Measurements from ENCODE around the gene EPHA5. TPM values are rescaled to one million over a fixed set of nuclear protein-coding genes. Genes with fewer than 3 reads are reported as not detected.

Gene EPHA5
- total RNA-seq, 1 experiment from 2014 or later: not detected

GRCh38 chr4:65510976-65511375, 159.3 kb downstream of the EPHA5 start:
- peak in 1 of 2 experiments; percentile 1 for DNase-seq
- Histone ChIP-seq H3K79me2 (ENCODE audit: low read depth) (no peaks in the 10 kb centered on the region), H3K27me3 (ENCODE audit: insufficient read depth, low read depth) (no peaks in the 10 kb centered on the region), H3K9me3 (ENCODE audit: insufficient read depth, low read depth) (no peaks in the 10 kb centered on the region), H3K27ac (no peak overlapping the region), H3K4me1 (replicated peaks; ENCODE audit: insufficient read depth) (0 out of 2 replicates have a peak, but pooled peaks cover 7% of the 10 kb centered on the region), H4K20me1 (ENCODE audit: insufficient read depth) (no peaks in the 10 kb centered on the region), H3K4me2 (no peak overlapping the region), H3K36me3 (ENCODE audit: low read depth) (no peaks in the 10 kb centered on the region), H2AFZ (no peak overlapping the region), H3K9me2 (ENCODE audit: insufficient read depth) (no peaks in the 10 kb centered on the region), H3K4me3 (no peak overlapping the region), H3F3A (ENCODE audit: insufficient read depth, low read depth) (no peaks in the 10 kb centered on the region)
- BruUV-seq (replicated peaks): no TSS peak
- intact Hi-C loops (cut with micrococcal nuclease; ENCODE audit: unreplicated experiment): no loop called here
- ChIA-PET POLR2A (ENCODE audit: unreplicated experiment) (no interaction called here), CTCF (no interaction called here)
- TF ChIP-seq, protein P1, sequence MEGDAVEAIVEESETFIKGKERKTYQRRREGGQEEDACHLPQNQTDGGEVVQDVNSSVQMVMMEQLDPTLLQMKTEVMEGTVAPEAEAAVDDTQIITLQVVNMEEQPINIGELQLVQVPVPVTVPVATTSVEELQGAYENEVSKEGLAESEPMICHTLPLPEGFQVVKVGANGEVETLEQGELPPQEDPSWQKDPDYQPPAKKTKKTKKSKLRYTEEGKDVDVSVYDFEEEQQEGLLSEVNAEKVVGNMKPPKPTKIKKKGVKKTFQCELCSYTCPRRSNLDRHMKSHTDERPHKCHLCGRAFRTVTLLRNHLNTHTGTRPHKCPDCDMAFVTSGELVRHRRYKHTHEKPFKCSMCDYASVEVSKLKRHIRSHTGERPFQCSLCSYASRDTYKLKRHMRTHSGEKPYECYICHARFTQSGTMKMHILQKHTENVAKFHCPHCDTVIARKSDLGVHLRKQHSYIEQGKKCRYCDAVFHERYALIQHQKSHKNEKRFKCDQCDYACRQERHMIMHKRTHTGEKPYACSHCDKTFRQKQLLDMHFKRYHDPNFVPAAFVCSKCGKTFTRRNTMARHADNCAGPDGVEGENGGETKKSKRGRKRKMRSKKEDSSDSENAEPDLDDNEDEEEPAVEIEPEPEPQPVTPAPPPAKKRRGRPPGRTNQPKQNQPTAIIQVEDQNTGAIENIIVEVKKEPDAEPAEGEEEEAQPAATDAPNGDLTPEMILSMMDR (conservative IDR thresholded peaks at IDR 0.05): no peak
- TF ChIP-seq EZH2 (IDR thresholded peaks at IDR 0.05; ENCODE audit: low read depth): no peak

- CTCF ChIA-PET: interaction anchor here (0.6 kb wide), 1 partner anchor 148 kb away, joined by 3 read pairs; no protein-coding TSS in a partner anchor
- Histone ChIP-seq H3K4me1 (replicated peaks; ENCODE audit: insufficient read depth) (0 out of 2 replicates have a peak, but pooled peaks cover 7% of the 10 kb centered on the region), H3K4me3 (no peak overlapping the region), H3K9me2 (ENCODE audit: insufficient read depth) (no peaks in the 10 kb centered on the region), H3K27ac (no peak overlapping the region), H4K20me1 (ENCODE audit: insufficient read depth) (no peaks in the 10 kb centered on the region), H3K79me2 (ENCODE audit: low read depth) (no peaks in the 10 kb centered on the region), H2AFZ (no peak overlapping the region), H3K36me3 (ENCODE audit: low read depth) (no peaks in the 10 kb centered on the region), H3F3A (ENCODE audit: insufficient read depth, low read depth) (no peaks in the 10 kb centered on the region), H3K27me3 (ENCODE audit: insufficient read depth, low read depth) (no peaks in the 10 kb centered on the region), H3K4me2 (no peak overlapping the region), H3K9me3 (ENCODE audit: insufficient read depth, low read depth) (no peaks in the 10 kb centered on the region)
- POLR2A ChIA-PET (ENCODE audit: unreplicated experiment): no interaction called here
- intact Hi-C loops (cut with micrococcal nuclease; ENCODE audit: unreplicated experiment): no loop called here
- peak in 1 of 2 experiments; percentile 34 for DNase-seq
- TF ChIP-seq, protein P1 (conservative IDR thresholded peaks at IDR 0.05): no peak
- no peak for TF ChIP-seq EZH2 (IDR thresholded peaks at IDR 0.05; ENCODE audit: low read depth)
- no TSS peak for BruUV-seq (replicated peaks)
These were observed 162.1 kb downstream of the EPHA5 start for GRCh38 chr4:65508168-65508567.

DNA sequence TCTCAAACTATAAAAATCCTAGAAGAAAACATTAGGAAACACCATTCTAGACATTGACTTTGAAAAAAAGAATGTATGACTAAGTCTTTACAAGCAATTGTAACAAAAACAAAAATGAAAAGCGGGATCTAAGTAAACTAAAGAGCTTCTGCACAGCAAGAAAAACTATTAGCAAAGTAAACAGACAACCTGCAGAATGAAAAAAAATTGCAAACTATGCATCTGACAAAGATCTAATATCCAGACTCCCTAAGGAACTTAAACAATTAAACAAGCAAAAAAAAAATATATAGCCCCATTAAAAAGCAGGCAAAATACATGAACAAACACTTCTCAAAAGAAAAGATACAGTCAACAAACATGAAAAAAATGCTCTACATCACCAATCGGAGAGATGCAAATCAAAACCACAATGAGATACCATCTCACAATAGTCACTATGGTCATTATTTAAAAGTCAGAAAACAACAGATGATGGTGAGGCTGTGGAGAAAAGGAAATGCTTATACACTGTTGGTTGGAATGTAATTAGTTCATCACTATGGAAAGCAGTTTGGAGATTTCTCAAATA, 168.1 kb downstream of the EPHA5 start:
- peak in 1 of 2 experiments; percentile 35 for DNase-seq
- BruUV-seq (replicated peaks): no TSS peak
- H3F3A ChIP-seq (ENCODE audit: insufficient read depth, low read depth): no peaks in the 10 kb centered on the region
- H3K4me2 ChIP-seq: no peak overlapping the region
- no peaks in the 10 kb centered on the region for H3K9me3 ChIP-seq (ENCODE audit: insufficient read depth, low read depth)
- TF ChIP-seq EZH2 (IDR thresholded peaks at IDR 0.05; ENCODE audit: low read depth): no peak
- TF ChIP-seq, protein P1 (conservative IDR thresholded peaks at IDR 0.05): no peak
- ChIA-PET CTCF (no interaction called here), POLR2A (ENCODE audit: unreplicated experiment) (no interaction called here)
- H3K4me3 ChIP-seq: no peak overlapping the region
- H3K9me2 ChIP-seq (ENCODE audit: insufficient read depth): no peaks in the 10 kb centered on the region
- H3K36me3 ChIP-seq (ENCODE audit: low read depth): no peaks in the 10 kb centered on the region
- H3K79me2 ChIP-seq (ENCODE audit: low read depth): no peaks in the 10 kb centered on the region
- H4K20me1 ChIP-seq (ENCODE audit: insufficient read depth): no peaks in the 10 kb centered on the region
- H3K27ac ChIP-seq: no peak overlapping the region
- no peak overlapping the region for H2AFZ ChIP-seq
- H3K27me3 ChIP-seq (ENCODE audit: insufficient read depth, low read depth): no peaks in the 10 kb centered on the region
- intact Hi-C loops (cut with micrococcal nuclease; ENCODE audit: unreplicated experiment): no loop called here
- H3K4me1 ChIP-seq (replicated peaks; ENCODE audit: insufficient read depth): no peaks in the 10 kb centered on the region

Data from PC-9 (cell line).